GM23248 (cell line): ENCODE measurements around the gene PNPLA4. TPM values are rescaled to one million over a fixed set of nuclear protein-coding genes. Genes with fewer than 3 reads are reported as not detected.

Experiments
- DNase-seq: peaks from one replicate; pipeline ENCODE4 v3.0.0-alpha.2; 2015
- H2AFZ ChIP-seq: fragments of 200-600 bp; sonication (generic); 2 replicates; pipeline ENCODE4 v1.6.1; 2016; ENCODE audit warnings: antibody characterized with exemption
- H3F3A ChIP-seq: fragments of 200-600 bp; sonication (generic); 2 replicates; pipeline ENCODE4 v1.6.1; 2016; ENCODE audit warnings: mild to moderate bottlenecking, antibody characterized with exemption, mixed run types; ENCODE audit not compliant: insufficient read depth
- H3K27ac ChIP-seq: fragments of 200-600 bp; sonication (generic); 2 replicates; pipeline ENCODE4 v1.5.1; 2016; ENCODE audit warnings: mild to moderate bottlenecking
- H3K27me3 ChIP-seq: fragments of 200-600 bp; sonication (generic); replicated peaks from 2 replicates; pipeline ENCODE4 v1.6.1; 2016; ENCODE audit warnings: mild to moderate bottlenecking; ENCODE audit not compliant: insufficient read depth
- H3K36me3 ChIP-seq: fragments of 200-600 bp; sonication (generic); 2 replicates; pipeline ENCODE4 v1.6.1; 2016; ENCODE audit warnings: low read depth, mild to moderate bottlenecking
- H3K4me1 ChIP-seq: fragments of 200-600 bp; sonication (generic); 2 replicates; pipeline ENCODE4 v1.6.1; 2016; ENCODE audit warnings: mild to moderate bottlenecking; ENCODE audit not compliant: insufficient read depth
- H3K4me2 ChIP-seq: fragments of 200-600 bp; sonication (generic); one replicate; pipeline ENCODE4 v1.6.1; 2016; ENCODE audit warnings: mild to moderate bottlenecking; ENCODE audit not compliant: unreplicated experiment
- H3K4me3 ChIP-seq: fragments of 200-600 bp; sonication (generic); 2 replicates; pipeline ENCODE4 v1.5.1; 2016; ENCODE audit warnings: mild to moderate bottlenecking
- H3K79me2 ChIP-seq: fragments of 200-600 bp; sonication (generic); 2 replicates; pipeline ENCODE4 v1.6.1; 2016; ENCODE audit warnings: mild to moderate bottlenecking; ENCODE audit not compliant: insufficient read depth
- H3K9ac ChIP-seq: fragments of 200-600 bp; sonication (generic); 2 replicates; pipeline ENCODE4 v1.6.1; 2016; ENCODE audit warnings: mild to moderate bottlenecking
- H3K9me2 ChIP-seq: fragments of 200-600 bp; sonication (generic); 2 replicates; pipeline ENCODE4 v1.6.1; 2016; ENCODE audit warnings: mixed run types, mild to moderate bottlenecking, moderate library complexity; ENCODE audit not compliant: insufficient read depth
- H3K9me3 ChIP-seq: fragments of 200-600 bp; sonication (generic); one replicate; pipeline ENCODE4 v1.6.1; 2017; ENCODE audit warnings: low read depth
- H4K20me1 ChIP-seq: fragments of 200-600 bp; sonication (generic); 2 replicates; pipeline ENCODE4 v1.6.0; 2016; ENCODE audit not compliant: insufficient read depth
- EZH2 ChIP-seq: fragments of 200-600 bp; sonication (generic); IDR thresholded peaks from 2 replicates; pipeline ENCODE4 v1.6.1; 2018; ENCODE audit warnings: antibody characterized with exemption, mild to moderate bottlenecking; ENCODE audit not compliant: insufficient read depth, poor library complexity, severe bottlenecking
- EZH2phosphoT487 ChIP-seq: fragments of 200-600 bp; sonication (generic); IDR thresholded peaks from 2 replicates; pipeline ENCODE4 v1.6.1; 2018; ENCODE audit warnings: antibody characterized with exemption, moderate library complexity, mild to moderate bottlenecking, low read depth; ENCODE audit not compliant: insufficient read depth
- WGBS, 2 experiments: methylation state at CpG; one replicate each; pipeline ENCODE4 v1.1.6; 2015 to 2017; ENCODE audit warnings: low lambda C conversion rate in 2 of 2, low coverage in 1 of 2; ENCODE audit errors: missing lambda C conversion rate in 2 of 2; 5-methylcytosine and 5-hydroxymethylcytosine counted together
- in situ Hi-C: fragments of 300-500 bp; cut with MboI; formaldehyde crosslinking; loops from 2 replicates; pipeline ENCODE4 v1.15.0; 2020
- polyA plus RNA-seq: library from polyadenylated mRNA; unstranded; fragments of >200 nt; fragmentation: Nextera tagmentation; extraction: Ambion mirVana; gene quantifications from 2 replicates; pipeline ENCODE4 v1.2.1, GENCODE V29; 2016
- total RNA-seq: library from RNA; depleted of rRNA; stranded (reverse); fragments of >200 nt; shearing (Covaris generic); gene quantifications from 2 replicates; pipeline ENCODE4 v1.2.3, GENCODE V29; 2014

Gene PNPLA4
- total and polyA plus RNA-seq, 2 experiments from 2014 or later = 10.7 to 12.0 TPM

DNA sequence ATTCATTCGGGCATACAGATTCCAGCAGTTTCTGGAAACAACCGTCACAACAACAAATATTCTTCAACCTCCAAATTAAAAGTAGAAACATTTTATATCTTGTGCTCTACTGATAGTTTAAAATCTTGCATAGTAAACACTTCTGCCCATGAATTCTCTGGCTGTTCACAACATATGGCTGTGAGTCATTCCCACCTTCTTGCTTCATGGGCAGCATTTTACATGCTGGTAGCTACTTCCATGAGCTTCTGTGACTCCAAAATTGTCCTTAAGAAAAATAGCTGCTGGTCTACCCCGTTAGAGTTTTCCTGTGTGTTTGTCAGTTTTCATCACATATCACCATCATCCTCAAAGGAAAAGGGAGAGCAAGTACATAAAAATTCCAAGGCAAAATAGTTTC lies 22.7 kb downstream of the PNPLA4 start:
- no peak overlapping the region for H3K27ac ChIP-seq
- in situ Hi-C loops = no loop called here
- no peak overlapping the region for H3K4me2 ChIP-seq
- no peak for TF ChIP-seq EZH2
- TF ChIP-seq EZH2phosphoT487 = no peak
- H3K4me1 ChIP-seq = no peaks in the 10 kb centered on the region
- no peaks in the 10 kb centered on the region for H3K79me2 ChIP-seq
- H4K20me1 ChIP-seq = no peaks in the 10 kb centered on the region
- no peaks in the 10 kb centered on the region for H3K9me2 ChIP-seq
- H3K36me3 ChIP-seq = no peaks in the 10 kb centered on the region
- peak; percentile 19 for DNase-seq
- H3K27me3 ChIP-seq = no peaks in the 10 kb centered on the region
- H3K9me3 ChIP-seq = no peaks in the 10 kb centered on the region
- no peak overlapping the region for H3K4me3 ChIP-seq
- no peak overlapping the region for H2AFZ ChIP-seq
- no peaks in the 10 kb centered on the region for H3F3A ChIP-seq
- no peak overlapping the region for H3K9ac ChIP-seq
- WGBS, 2 experiments = 65 to 66% methylated on average over 3 of the region's 3 CpGs

- Histone ChIP-seq H3K27ac (no peak overlapping the region), H3K4me2 (no peak overlapping the region), H3K27me3 (no peaks in the 10 kb centered on the region), H3K36me3 (no peaks in the 10 kb centered on the region), H3K9me3 (no peaks in the 10 kb centered on the region), H2AFZ (no peak overlapping the region), H3K4me3 (no peak overlapping the region), H3F3A (no peaks in the 10 kb centered on the region), H3K9ac (no peak overlapping the region), H3K9me2 (no peaks in the 10 kb centered on the region), H3K79me2 (no peaks in the 10 kb centered on the region), H3K4me1 (no peaks in the 10 kb centered on the region), H4K20me1 (no peaks in the 10 kb centered on the region)
- in situ Hi-C loops = no loop called here
- 43 to 55% methylated on average over 8 to 9 of the region's 9 CpGs for WGBS, 2 experiments
- TF ChIP-seq EZH2 = no peak
- no peak for TF ChIP-seq EZH2phosphoT487
- no peak for DNase-seq
These were observed 35.3 kb downstream of the PNPLA4 start for GRCh38 chrX:7891928-7892327.

DNA sequence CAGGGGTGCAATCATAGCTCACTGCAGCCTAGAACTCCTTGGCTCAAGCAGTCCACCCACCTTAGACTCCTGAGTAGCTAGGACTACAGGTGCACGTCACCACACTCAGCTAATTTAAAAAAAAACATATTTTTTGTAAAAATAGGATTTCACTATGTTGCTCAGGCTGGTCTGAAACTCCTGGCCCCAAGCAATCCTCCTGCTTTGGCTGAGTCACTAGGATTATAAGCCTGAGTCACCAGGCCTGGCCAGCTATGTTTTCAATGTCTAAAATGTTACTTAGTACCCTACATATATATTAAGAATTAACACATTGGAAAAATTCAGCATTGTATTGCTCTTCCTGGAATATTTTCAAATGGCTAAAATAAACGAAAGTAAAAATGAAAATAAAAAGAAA lies 37.5 kb downstream of the PNPLA4 start:
- no peaks in the 10 kb centered on the region for H3K9me2 ChIP-seq
- DNase-seq = peak; percentile 53
- no peaks in the 10 kb centered on the region for H3K27me3 ChIP-seq
- no peaks in the 10 kb centered on the region for H3F3A ChIP-seq
- H3K4me3 ChIP-seq = no peak overlapping the region
- in situ Hi-C loops = no loop called here
- no peaks in the 10 kb centered on the region for H3K4me1 ChIP-seq
- no peak overlapping the region for H3K4me2 ChIP-seq
- no peak overlapping the region for H3K9ac ChIP-seq
- no peaks in the 10 kb centered on the region for H3K79me2 ChIP-seq
- H3K36me3 ChIP-seq = no peaks in the 10 kb centered on the region
- TF ChIP-seq EZH2 (no peak), EZH2phosphoT487 (no peak)
- no peaks in the 10 kb centered on the region for H3K9me3 ChIP-seq
- H4K20me1 ChIP-seq = no peaks in the 10 kb centered on the region
- no peak overlapping the region for H3K27ac ChIP-seq
- WGBS, 2 experiments = 2 to 9% methylated on average over 2 of the region's 2 CpGs
- no peak overlapping the region for H2AFZ ChIP-seq

DNA sequence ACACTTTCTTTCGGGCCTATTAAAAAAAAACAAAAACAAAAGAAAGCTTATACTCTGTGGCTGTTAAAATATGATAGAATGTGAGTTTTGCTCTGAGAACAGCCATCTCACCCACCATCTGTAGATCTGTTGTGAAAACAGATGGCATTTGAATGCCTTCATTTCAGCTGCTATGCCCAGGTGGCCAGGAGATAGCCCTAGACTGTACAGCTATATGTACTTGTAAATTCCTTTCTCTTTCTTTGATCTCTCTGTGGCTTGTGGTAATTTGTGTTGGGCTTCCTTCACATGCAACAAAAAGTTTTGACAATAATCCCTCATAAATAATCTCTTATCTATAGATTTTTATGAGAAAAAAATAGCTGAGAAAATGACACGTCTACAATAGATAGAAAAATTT lies 38.1 kb downstream of the PNPLA4 start:
- no peak overlapping the region for H3K27ac ChIP-seq
- no peaks in the 10 kb centered on the region for H3K27me3 ChIP-seq
- 62 to 71% methylated on average over 2 of the region's 2 CpGs for WGBS, 2 experiments
- TF ChIP-seq EZH2 = no peak
- no peak for TF ChIP-seq EZH2phosphoT487
- H3K9me3 ChIP-seq = no peaks in the 10 kb centered on the region
- no peaks in the 10 kb centered on the region for H3K9me2 ChIP-seq
- H3K4me1 ChIP-seq = no peaks in the 10 kb centered on the region
- in situ Hi-C loops = no loop called here
- no peaks in the 10 kb centered on the region for H3F3A ChIP-seq
- H3K79me2 ChIP-seq = no peaks in the 10 kb centered on the region
- no peaks in the 10 kb centered on the region for H3K36me3 ChIP-seq
- H3K4me2 ChIP-seq = no peak overlapping the region
- no peaks in the 10 kb centered on the region for H4K20me1 ChIP-seq
- no peak overlapping the region for H3K9ac ChIP-seq
- H2AFZ ChIP-seq = no peak overlapping the region
- DNase-seq = no peak
- no peak overlapping the region for H3K4me3 ChIP-seq

DNA sequence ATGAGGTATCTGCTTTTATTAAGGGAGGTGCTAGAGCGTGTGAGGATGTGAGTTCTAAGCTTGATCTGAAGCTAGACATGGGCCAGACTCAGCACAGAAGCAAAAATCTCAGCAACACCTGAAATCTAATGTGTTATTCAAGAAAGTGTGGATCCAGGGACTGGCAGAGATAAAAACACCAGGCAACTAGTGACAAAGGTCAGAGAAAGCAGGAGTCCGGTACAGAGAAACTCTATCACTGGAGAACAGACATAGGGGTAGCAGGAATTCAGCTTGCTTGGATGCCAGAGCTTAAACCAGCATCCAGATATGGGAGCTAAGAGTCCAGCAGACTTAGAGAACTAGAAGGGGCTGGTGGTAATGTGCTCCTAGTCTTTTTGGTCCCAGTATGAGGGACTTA lies 50.3 kb downstream of the PNPLA4 start:
- 35 to 55% methylated on average over 2 of the region's 2 CpGs for WGBS, 2 experiments
- no peak for TF ChIP-seq EZH2phosphoT487
- no peak for TF ChIP-seq EZH2
- no peaks in the 10 kb centered on the region for H3K27me3 ChIP-seq
- no peak overlapping the region for H3K27ac ChIP-seq
- H3F3A ChIP-seq = no peaks in the 10 kb centered on the region
- DNase-seq = no peak
- H3K9me2 ChIP-seq = no peaks in the 10 kb centered on the region
- no peak overlapping the region for H2AFZ ChIP-seq
- H3K79me2 ChIP-seq = no peaks in the 10 kb centered on the region
- no peaks in the 10 kb centered on the region for H3K4me1 ChIP-seq
- H3K36me3 ChIP-seq = no peaks in the 10 kb centered on the region
- no peak overlapping the region for H3K9ac ChIP-seq
- no peaks in the 10 kb centered on the region for H3K9me3 ChIP-seq
- no peak overlapping the region for H3K4me3 ChIP-seq
- in situ Hi-C loops = no loop called here
- no peaks in the 10 kb centered on the region for H4K20me1 ChIP-seq
- no peak overlapping the region for H3K4me2 ChIP-seq
